ENCODE results near the gene RELCH.

Gene RELCH

GRCh38 chr18:62205824-62206223 is 18.8 kb downstream of the RELCH start:
- H3K27ac ChIP-seq = no peak overlapping the region
- no peak for TF ChIP-seq CTCF (conservative IDR thresholded peaks at IDR 0.05)
- TF ChIP-seq ZFX (IDR thresholded peaks at IDR 0.05) = no peak

GRCh38 chr18:62206593-62206992 is 19.5 kb downstream of the RELCH start:
- H3K27ac ChIP-seq = no peak overlapping the region
- TF ChIP-seq ZFX (IDR thresholded peaks at IDR 0.05) (no peak), CTCF (conservative IDR thresholded peaks at IDR 0.05) (no peak)

- TF ChIP-seq ZFX (IDR thresholded peaks at IDR 0.05) = no peak
- no peak for TF ChIP-seq CTCF (conservative IDR thresholded peaks at IDR 0.05)
- H3K27ac ChIP-seq = no peak overlapping the region
Measured at GRCh38 chr18:62209046-62209445, 22.0 kb downstream of the RELCH start.

- no peak overlapping the region for H3K27ac ChIP-seq
- no peak for TF ChIP-seq ZFX (IDR thresholded peaks at IDR 0.05)
- TF ChIP-seq CTCF (conservative IDR thresholded peaks at IDR 0.05) = no peak
Measured at GRCh38 chr18:62210138-62210537, 23.1 kb downstream of the RELCH start.

- TF ChIP-seq CTCF (conservative IDR thresholded peaks at IDR 0.05) (no peak), ZFX (IDR thresholded peaks at IDR 0.05) (no peak)
Measured at GRCh38 chr18:62211325-62211828, 24.3 kb downstream of the RELCH start.

GRCh38 chr18:62214790-62215189 is 27.7 kb downstream of the RELCH start:
- TF ChIP-seq CTCF (conservative IDR thresholded peaks at IDR 0.05) = no peak
- TF ChIP-seq ZFX (IDR thresholded peaks at IDR 0.05) = no peak
- H3K27ac ChIP-seq = no peak overlapping the region

More at GRCh38 chr18:62211325-62211828, 24.3 kb downstream of the RELCH start:
- no peak overlapping the region for H3K27ac ChIP-seq

- TF ChIP-seq ZFX (IDR thresholded peaks at IDR 0.05) = no peak
- no peak for TF ChIP-seq CTCF (conservative IDR thresholded peaks at IDR 0.05)
Measured at GRCh38 chr18:62224229-62224628, 37.2 kb downstream of the RELCH start.

More at GRCh38 chr18:62224229-62224628, 37.2 kb downstream of the RELCH start:
- no peak overlapping the region for H3K27ac ChIP-seq

All from C4-2B (cell line).